Astrocyte (in vitro differentiated cells and primary cell): ENCODE measurements around the gene GPM6B.

ENCODE experiments used
- EZH2 ChIP-seq: IDR thresholded peaks from 2 replicates; pipeline ENCODE4 v1.6.1; 2012; ENCODE audit warnings: mild to moderate bottlenecking, low read length, inconsistent platforms; ENCODE audit not compliant: insufficient read depth
- TF ChIP-seq, protein P1 (sequence below): IDR thresholded peaks from 2 replicates; pipeline ENCODE4 v1.5.1; 2011; ENCODE audit warnings: low read depth, mild to moderate bottlenecking, inconsistent platforms, low read length, moderate library complexity; ENCODE audit not compliant: insufficient read depth

DNA sequence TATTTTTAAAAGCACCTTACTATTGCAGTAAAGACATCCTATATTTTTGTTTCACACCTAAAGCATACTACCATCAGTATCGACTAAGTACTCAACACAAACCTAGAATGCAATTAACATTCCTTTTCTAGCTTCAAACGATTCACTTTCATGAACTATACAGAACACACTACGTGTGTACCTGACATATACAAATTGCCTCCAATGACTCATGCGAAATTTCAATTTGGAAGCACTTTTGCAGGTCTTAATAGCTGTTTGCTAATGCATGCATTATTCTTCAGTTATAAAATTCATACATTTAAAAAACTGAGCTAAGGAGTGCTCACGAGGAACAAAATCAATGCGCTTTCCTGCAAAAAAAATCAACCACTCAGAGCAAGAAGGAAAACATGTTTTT, 19.7 kb upstream of the GPM6B start:
- TF ChIP-seq, protein P1, sequence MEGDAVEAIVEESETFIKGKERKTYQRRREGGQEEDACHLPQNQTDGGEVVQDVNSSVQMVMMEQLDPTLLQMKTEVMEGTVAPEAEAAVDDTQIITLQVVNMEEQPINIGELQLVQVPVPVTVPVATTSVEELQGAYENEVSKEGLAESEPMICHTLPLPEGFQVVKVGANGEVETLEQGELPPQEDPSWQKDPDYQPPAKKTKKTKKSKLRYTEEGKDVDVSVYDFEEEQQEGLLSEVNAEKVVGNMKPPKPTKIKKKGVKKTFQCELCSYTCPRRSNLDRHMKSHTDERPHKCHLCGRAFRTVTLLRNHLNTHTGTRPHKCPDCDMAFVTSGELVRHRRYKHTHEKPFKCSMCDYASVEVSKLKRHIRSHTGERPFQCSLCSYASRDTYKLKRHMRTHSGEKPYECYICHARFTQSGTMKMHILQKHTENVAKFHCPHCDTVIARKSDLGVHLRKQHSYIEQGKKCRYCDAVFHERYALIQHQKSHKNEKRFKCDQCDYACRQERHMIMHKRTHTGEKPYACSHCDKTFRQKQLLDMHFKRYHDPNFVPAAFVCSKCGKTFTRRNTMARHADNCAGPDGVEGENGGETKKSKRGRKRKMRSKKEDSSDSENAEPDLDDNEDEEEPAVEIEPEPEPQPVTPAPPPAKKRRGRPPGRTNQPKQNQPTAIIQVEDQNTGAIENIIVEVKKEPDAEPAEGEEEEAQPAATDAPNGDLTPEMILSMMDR, result no peak
- TF ChIP-seq EZH2, result no peak
